Aorta (tissue), 5 donors: ENCODE data around the gene CFAP20DC. TPM values are rescaled to one million over a fixed set of nuclear protein-coding genes. Genes with fewer than 3 reads are reported as not detected.
"Not testable (repeated sequence)": the region's sequence is repeated elsewhere in the genome, so short reads cannot be mapped to it uniquely, and the experiment has no call there.

Experiments
- ATAC-seq: fragments of 200-7000 bp; cut with Tn5 transposase; one replicate; pipeline ENCODE4 v1.9.1; 2022; ENCODE audit warnings: moderate library complexity; ENCODE audit not compliant: low FRiP score
- DNase-seq, 2 donors: peaks; one replicate each; pipeline ENCODE4 v3.0.0-alpha.2; 2020
- H3K27ac ChIP-seq, 2 donors: one replicate each; pipeline ENCODE4 v1.5.1; 2013; ENCODE audit warnings: low read length in 2 of 2, mild to moderate bottlenecking in 2 of 2, moderate library complexity in 2 of 2, control low read depth in 1 of 2, inconsistent platforms in 1 of 2, low read depth in 1 of 2
- H3K27me3 ChIP-seq, 2 donors: one replicate each; pipeline ENCODE4 v1.6.1; 2013; ENCODE audit warnings: control low read depth in 1 of 2, low read length in 1 of 2, mild to moderate bottlenecking in 1 of 2, moderate library complexity in 1 of 2; ENCODE audit not compliant: insufficient read depth in 2 of 2, control insufficient read depth in 1 of 2
- H3K36me3 ChIP-seq, 2 donors: one replicate each; pipeline ENCODE4 v1.6.1; 2013; ENCODE audit warnings: control low read depth in 1 of 2, low read length in 1 of 2, mild to moderate bottlenecking in 1 of 2; ENCODE audit not compliant: insufficient read depth in 2 of 2, control insufficient read depth in 1 of 2
- H3K4me1 ChIP-seq, 2 donors: one replicate each; pipeline ENCODE4 v1.6.1; 2013; ENCODE audit warnings: low read length in 2 of 2, control low read depth in 1 of 2, mild to moderate bottlenecking in 1 of 2, moderate library complexity in 1 of 2; ENCODE audit not compliant: insufficient read depth in 2 of 2, control insufficient read depth in 1 of 2
- H3K4me3 ChIP-seq, 2 donors: one replicate each; pipeline ENCODE4 v1.5.1; 2013; ENCODE audit warnings: low read length in 2 of 2, control low read depth in 1 of 2, mild to moderate bottlenecking in 1 of 2
- H3K9me3 ChIP-seq: one replicate; pipeline ENCODE4 v1.6.1; 2013; ENCODE audit warnings: mild to moderate bottlenecking, low read length; ENCODE audit not compliant: control insufficient read depth
- WGBS, 2 donors: extraction: QIAGEN DNeasy Blood & Tissue Kit; methylation state at CpG; one replicate each; pipeline ENCODE4 v1.1.7; 2013; 5-methylcytosine and 5-hydroxymethylcytosine counted together
- intact Hi-C, 2 donors: fragments of 100-400 bp; cut with DNase I; formaldehyde crosslinking; loops; one replicate each; pipeline versions ENCODE4 v1.14.2 to v1.15.0; 2022
- polyA plus RNA-seq, 2 donors: library from polyadenylated mRNA; stranded (reverse); fragments of 200-250 nt; gene quantifications; one replicate each; pipeline ENCODE4 v1.2.3, GENCODE V29; 2013
- total RNA-seq, 2 donors: library from RNA; stranded (reverse); fragmentation: NEBNext Ultra II Directional; extraction: Animal tissue kit (Norgen Biotek cat#: 25700); gene quantifications; one replicate each; pipeline ENCODE4 v1.2.1, GENCODE V29; 2021
- donor health status: healthy with polysubstance abuse.
- donor health status: Bipolar disorder and iron deficiency.
- donor health status: DM: no; HTN: no; CAD: no.
- donor health status: DM: no; HTN: no; CAD: no.
- donor health status: DM: yes; HTN: yes; CAD: no.

The CFAP20DC gene
- total and polyA plus RNA-seq, 4 donors = 0.39 to 0.90 TPM; not detected in 2

GRCh38 chr3:58991623-58992022, 58.2 kb downstream of the CFAP20DC start:
- ATAC-seq = no peak
- DNase-seq = no peak
- intact Hi-C loops = no loop called here
- no peaks in the 10 kb centered on the region for H3K27me3 ChIP-seq
- WGBS, 2 donors = 88 to 89% methylated on average over 5 of the region's 5 CpGs
- H3K36me3 ChIP-seq = no peaks in the 10 kb centered on the region
- no peak overlapping the region for H3K4me3 ChIP-seq
- H3K27ac ChIP-seq = no peak overlapping the region
- no peaks in the 10 kb centered on the region for H3K9me3 ChIP-seq
- no peaks in the 10 kb centered on the region for H3K4me1 ChIP-seq

- ATAC-seq = no peak
- Histone ChIP-seq H3K27me3 (no peaks in the 10 kb centered on the region), H3K9me3 (no peaks in the 10 kb centered on the region), H3K4me3 (no peak overlapping the region), H3K4me1 (no peaks in the 10 kb centered on the region), H3K36me3 (no peaks in the 10 kb centered on the region), H3K27ac (no peak overlapping the region)
- intact Hi-C loops = no loop called here
- no peak for DNase-seq
Observed at GRCh38 chr3:58991026-58991425, 58.8 kb downstream of the CFAP20DC start.

GRCh38 chr3:58989955-58990354, 59.9 kb downstream of the CFAP20DC start:
- no peak overlapping the region for H3K27ac ChIP-seq
- H3K4me3 ChIP-seq = no peak overlapping the region
- intact Hi-C loops = no loop called here
- no peaks in the 10 kb centered on the region for H3K4me1 ChIP-seq
- H3K9me3 ChIP-seq = no peaks in the 10 kb centered on the region
- DNase-seq = no peak
- H3K27me3 ChIP-seq = no peaks in the 10 kb centered on the region
- no peaks in the 10 kb centered on the region for H3K36me3 ChIP-seq
- no peak for ATAC-seq

GRCh38 chr3:58989163-58989562, 60.7 kb downstream of the CFAP20DC start:
- no peak for DNase-seq
- no peak overlapping the region for H3K4me3 ChIP-seq
- H3K36me3 ChIP-seq = no peaks in the 10 kb centered on the region
- no peak for ATAC-seq
- H3K9me3 ChIP-seq = no peaks in the 10 kb centered on the region
- no peaks in the 10 kb centered on the region for H3K4me1 ChIP-seq
- no peak overlapping the region for H3K27ac ChIP-seq
- H3K27me3 ChIP-seq = no peaks in the 10 kb centered on the region
- intact Hi-C loops = no loop called here

GRCh38 chr3:58988041-58988440, 61.8 kb downstream of the CFAP20DC start:
- H3K27me3 ChIP-seq = no peaks in the 10 kb centered on the region
- WGBS, 2 donors = 56 to 60% methylated on average over 3 of the region's 3 CpGs
- no peak for ATAC-seq
- H3K4me1 ChIP-seq = no peaks in the 10 kb centered on the region
- intact Hi-C loops = no loop called here
- no peak for DNase-seq
- H3K27ac ChIP-seq = no peak overlapping the region
- H3K36me3 ChIP-seq = no peaks in the 10 kb centered on the region
- no peaks in the 10 kb centered on the region for H3K9me3 ChIP-seq
- H3K4me3 ChIP-seq = no peak overlapping the region

GRCh38 chr3:58986654-58987053, 63.2 kb downstream of the CFAP20DC start:
- Histone ChIP-seq H3K4me3 (no peak overlapping the region), H3K27ac (no peak overlapping the region), H3K27me3 (no peaks in the 10 kb centered on the region), H3K36me3 (no peaks in the 10 kb centered on the region), H3K4me1 (no peaks in the 10 kb centered on the region), H3K9me3 (no peaks in the 10 kb centered on the region)
- intact Hi-C loops = no loop called here
- DNase-seq = no peak
- WGBS, 2 donors = 84 to 85% methylated on average over 4 of the region's 4 CpGs
- no peak for ATAC-seq

GRCh38 chr3:58979840-58980239, 70.0 kb downstream of the CFAP20DC start:
- H3K9me3 ChIP-seq = peaks cover 1% of the 10 kb centered on the region
- WGBS, 2 donors = 85 to 88% methylated on average over 4 of the region's 4 CpGs

GRCh38 chr3:58973796-58974195, 76.0 kb downstream of the CFAP20DC start:
- intact Hi-C loops = no loop called here

More at GRCh38 chr3:58979840-58980239, 70.0 kb downstream of the CFAP20DC start:
- intact Hi-C loops = no loop called here
- no peaks in the 10 kb centered on the region for H3K27me3 ChIP-seq
- no peaks in the 10 kb centered on the region for H3K4me1 ChIP-seq
- H3K27ac ChIP-seq = no peak overlapping the region
- no peak overlapping the region for H3K4me3 ChIP-seq
- DNase-seq = no peak
- H3K36me3 ChIP-seq = no peaks in the 10 kb centered on the region
- ATAC-seq = no peak

GRCh38 chr3:58967866-58968265, 82.0 kb downstream of the CFAP20DC start:
- intact Hi-C loops, H3K9me3 ChIP-seq, H3K36me3 ChIP-seq, ATAC-seq, DNase-seq, H3K4me1 ChIP-seq, H3K27ac ChIP-seq, H3K27me3 ChIP-seq, H3K4me3 ChIP-seq: not testable (repeated sequence)
- 95 to 97% methylated on average over 1 of the region's 1 CpG for WGBS, 2 donors

More at GRCh38 chr3:58973796-58974195, 76.0 kb downstream of the CFAP20DC start:
- no peak overlapping the region for H3K27ac ChIP-seq
- ATAC-seq (no peak), DNase-seq (no peak)
- 92 to 96% methylated on average over 3 of the region's 3 CpGs for WGBS, 2 donors
- H3K27me3 ChIP-seq = no peaks in the 10 kb centered on the region
- no peak overlapping the region for H3K4me3 ChIP-seq
- H3K9me3 ChIP-seq = peaks cover 3% of the 10 kb centered on the region
- no peaks in the 10 kb centered on the region for H3K4me1 ChIP-seq
- H3K36me3 ChIP-seq = no peaks in the 10 kb centered on the region
